Hematopoietic multipotent progenitor cell treated with erythropoietin and hydrocortisone succinate and interleukin-3 and kit ligand, for 17 days (in vitro differentiated cells): ENCODE measurements around the gene PLA2G4F.

Experiments
- DNase-seq: peaks from one replicate; pipeline ENCODE4 v3.0.0-alpha.2; 2015; ENCODE audit warnings: low spot score

PLA2G4F gene

GRCh38 chr15:42165106-42165505, 8.7 kb upstream of the PLA2G4F start:
- no peak for DNase-seq

- no peak for DNase-seq
Measured at GRCh38 chr15:42163947-42164550, 7.6 kb upstream of the PLA2G4F start.

GRCh38 chr15:42163291-42163690, 6.9 kb upstream of the PLA2G4F start:
- no peak for DNase-seq

GRCh38 chr15:42160136-42160535, 3.7 kb upstream of the PLA2G4F start:
- no peak for DNase-seq

DNA sequence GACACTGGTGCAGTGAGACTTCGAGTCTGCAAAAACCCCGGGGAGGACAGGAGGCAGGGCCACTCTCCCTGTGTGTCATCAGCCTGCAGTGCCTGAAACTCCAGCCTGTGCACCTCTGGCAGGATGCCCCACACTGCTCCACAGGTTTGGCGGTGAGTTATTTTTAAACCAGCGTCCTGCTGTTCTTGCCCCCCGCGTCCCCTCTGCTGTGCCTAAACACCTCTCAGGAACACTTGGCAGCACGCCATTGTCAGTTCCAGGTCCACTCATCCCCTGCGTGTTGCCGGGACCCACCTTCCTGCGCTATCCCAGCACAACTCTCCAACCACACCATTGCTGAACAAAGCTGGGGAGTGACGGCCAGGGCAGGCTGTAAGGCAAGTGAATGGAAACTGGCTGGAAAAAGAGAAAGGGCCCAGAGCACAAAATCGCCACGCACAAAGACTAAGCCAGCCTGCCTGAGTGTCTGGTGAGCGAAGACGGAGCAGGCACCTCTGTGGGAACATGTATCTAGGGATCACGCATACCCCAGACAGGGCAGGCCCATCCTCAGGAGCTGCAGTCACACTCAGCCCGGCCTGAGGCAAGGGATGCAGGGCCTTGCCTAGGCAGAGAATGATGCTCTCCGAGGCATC, 3.1 kb upstream of the PLA2G4F start:
- DNase-seq = no peak

GRCh38 chr15:42158941-42159340, 2.5 kb upstream of the PLA2G4F start:
- no peak for DNase-seq

DNA sequence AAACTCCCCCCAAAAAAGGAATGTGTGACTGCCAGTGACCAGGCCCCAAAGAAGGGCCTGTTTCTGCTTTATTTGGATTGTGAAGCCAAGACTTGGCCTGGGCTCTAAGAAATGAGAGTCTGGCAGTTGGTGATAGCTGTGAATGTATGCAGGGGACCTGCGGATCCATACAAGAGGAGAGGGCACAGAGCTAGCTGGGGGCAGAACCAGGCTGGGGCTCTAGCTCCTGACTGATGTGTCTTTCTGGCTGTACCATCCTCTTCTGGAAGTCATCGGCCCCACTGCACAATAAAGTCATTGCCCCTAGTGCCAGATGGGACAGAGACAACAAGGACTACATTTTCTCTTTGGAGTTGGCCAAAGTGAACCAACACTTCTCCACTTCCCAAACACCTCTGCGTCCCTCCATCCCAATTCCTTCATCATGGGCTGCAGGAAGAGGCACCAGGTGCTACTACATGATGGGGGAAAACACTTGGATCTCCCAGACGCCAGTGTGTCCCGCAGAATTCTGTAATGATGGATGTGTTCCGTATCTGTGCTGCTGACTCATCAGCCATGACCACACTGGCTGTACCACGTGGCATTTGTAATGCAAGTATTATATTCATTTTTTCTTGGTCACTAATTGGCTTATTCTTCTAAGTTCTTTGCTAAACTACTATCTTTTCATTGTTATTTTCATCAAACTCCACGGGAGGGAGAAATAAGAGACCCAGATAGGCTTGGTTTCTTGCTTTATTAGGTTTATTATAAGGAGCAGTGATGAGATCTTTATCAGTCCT, 1.7 kb upstream of the PLA2G4F start:
- no peak for DNase-seq

GRCh38 chr15:42157381-42157780, 945 bp upstream of the PLA2G4F start:
- no peak for DNase-seq

DNA sequence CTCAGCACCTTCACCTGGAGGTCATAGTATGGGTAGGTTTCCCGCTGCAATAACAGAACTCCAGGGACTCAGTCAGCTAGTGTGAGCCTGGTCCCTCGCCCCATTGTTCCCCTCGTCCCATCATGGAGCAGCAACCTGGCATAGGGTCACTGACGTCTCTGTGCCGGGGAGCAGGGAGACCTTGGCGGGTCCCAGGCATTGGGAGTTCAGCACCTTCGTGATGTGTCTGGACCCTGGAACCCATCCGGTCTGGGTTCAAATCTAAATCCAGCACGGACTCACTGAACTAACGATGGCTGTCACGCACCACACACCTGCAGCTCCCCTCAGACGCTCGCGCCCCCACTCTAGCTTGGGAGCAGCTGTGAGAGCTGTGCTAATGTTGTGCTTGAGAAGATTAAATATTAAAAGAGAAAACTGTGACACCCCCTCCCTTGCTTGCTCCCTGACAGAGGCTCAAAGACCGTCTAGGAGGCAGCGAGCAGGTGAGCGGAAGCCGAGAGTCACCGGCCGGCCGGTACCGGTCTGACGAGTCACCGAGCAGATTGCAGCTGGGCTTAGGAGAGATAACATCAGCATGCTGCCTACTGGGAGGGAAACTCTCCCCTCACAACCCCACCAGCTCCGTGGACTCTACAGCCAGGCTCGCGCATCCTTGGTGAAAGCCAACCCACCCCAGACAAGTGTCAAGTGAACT, 742 bp downstream of the PLA2G4F start:
- DNase-seq = no peak

GRCh38 chr15:42154956-42155355, 1.5 kb downstream of the PLA2G4F start:
- no peak for DNase-seq

DNA sequence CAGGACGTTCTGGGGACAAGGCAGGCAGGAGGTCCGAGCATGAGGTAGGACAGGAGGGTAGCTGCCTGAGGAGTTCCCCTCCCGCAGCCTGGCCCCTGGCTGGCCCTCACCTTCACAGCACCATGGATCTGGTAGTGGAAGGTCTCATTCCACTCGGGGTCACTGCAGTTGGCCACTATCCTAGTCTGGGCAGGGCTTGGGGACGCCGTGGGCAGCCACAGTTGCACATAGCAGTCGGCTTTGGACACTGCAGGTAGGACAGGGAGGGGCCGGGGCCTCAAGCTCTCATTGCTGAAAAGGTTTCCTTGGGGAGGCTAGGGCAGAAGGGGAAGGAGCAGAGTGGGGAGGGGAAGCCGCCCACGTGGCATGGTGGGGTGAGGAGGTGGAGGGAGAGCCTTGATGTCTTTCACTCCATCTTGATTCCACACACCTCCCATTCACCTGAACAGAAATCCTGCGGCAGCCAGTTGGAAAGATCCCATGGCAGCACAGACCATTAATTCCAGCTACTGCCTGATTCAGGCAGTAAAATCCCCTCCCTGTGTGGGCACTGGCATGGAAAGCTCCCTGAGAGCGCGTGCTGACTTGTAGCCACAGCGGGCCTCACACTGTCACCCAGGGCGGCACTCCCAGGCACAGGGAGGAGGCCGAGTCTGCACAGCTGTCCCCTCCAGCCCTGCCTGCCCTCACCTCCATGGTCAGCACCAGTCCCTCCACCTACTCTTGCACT, 2.1 kb downstream of the PLA2G4F start:
- no peak for DNase-seq

GRCh38 chr15:42153874-42154211, 2.6 kb downstream of the PLA2G4F start:
- no peak for DNase-seq

DNA sequence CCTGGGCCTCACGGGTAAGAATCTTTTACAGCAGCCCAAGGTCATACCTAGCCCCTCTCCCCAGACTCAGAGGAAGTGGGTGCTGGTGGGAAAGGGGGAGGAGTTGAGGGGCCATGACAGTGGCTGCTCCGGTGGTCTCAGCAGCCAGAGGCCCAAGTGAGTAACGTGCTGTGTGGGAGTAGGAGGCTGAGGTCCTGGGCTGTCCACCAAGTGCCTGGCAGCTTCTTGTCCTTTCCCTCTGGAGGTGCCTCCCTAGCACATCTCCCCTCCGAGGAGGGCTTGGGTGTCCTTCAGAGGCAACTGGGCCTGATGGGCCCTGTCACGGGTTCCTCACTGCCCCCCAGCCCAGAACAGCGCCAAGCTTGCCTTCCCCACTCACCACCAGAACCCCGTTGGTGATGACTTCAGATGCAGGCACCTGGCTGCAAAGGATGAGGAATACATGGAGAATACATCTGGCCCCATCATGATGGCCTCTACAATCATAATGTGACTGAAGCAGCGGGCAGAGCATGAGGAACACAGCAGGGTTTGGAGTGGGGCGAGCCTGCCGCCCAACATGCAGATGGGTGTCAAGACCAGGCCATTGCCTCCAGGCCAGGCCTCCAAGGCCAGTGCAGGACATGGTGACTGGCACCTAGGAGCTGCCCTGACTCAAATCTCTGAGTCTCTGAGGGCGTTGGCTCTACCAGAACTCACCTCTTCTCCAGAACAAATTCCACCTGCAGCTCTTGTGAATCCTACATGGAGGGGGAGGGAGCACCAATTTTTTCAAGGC, 3.3 kb downstream of the PLA2G4F start:
- DNase-seq = no peak

DNA sequence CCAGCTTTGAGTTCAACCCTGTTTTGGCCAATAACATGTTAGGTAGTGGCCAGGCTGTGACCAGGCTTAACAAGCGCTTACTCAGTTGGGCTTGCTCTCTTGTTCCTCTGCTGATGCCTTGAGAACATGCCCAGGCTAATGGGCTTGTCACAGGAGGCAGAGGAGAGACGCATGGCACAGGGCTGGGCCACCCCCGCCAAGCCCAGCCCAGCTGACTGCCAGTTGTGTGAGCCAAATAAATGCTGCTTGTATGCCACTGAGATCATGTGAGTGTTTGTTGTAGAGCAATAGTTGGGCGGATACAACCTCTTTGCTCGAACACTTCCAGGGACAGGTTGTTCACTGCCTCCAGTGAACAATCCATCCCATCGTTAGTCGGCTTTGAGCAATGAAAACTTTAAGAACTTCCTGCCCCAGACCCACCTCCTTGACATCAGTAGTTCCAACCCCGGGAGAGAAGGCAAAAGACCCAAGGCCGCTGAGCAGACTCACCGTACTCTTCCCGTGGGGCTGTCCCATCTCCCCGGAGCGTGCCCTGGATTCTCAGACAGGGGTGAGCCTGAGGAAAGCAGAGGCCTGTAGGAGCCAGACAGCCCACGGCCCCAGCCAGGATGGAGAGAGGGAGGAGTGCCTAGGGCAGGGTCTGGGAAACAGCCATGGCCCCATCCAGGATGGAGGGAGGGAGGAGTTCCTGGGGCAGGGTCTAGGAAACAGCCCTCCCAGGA, 4.1 kb downstream of the PLA2G4F start:
- no peak for DNase-seq

GRCh38 chr15:42151736-42152135, 4.7 kb downstream of the PLA2G4F start:
- no peak for DNase-seq

DNA sequence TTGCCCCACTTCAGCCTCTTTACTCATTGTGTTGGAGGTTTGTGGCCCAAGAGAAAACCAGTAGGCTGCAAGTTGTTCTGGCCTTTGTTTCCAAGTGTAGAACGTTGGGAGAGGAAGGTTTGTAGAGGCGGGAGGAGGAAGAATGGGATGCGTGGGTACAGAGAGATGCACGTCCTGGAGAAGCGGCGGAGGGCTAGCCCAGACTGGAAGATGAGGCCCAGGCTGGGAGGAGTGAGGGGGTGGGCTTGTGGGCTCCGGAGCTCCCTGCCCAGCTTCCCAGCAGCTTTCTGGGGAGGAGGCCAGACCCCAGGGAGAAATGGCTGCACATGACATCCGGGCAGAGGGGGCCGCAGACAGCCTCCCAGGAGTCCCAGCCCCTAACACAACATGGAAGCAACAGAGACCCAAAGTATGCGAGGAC, 5.3 kb downstream of the PLA2G4F start:
- DNase-seq = no peak

- DNase-seq = no peak
Measured at GRCh38 chr15:42150219-42150970, 6.0 kb downstream of the PLA2G4F start.

- DNase-seq = no peak
Measured at GRCh38 chr15:42149493-42150218, 6.8 kb downstream of the PLA2G4F start.

DNA sequence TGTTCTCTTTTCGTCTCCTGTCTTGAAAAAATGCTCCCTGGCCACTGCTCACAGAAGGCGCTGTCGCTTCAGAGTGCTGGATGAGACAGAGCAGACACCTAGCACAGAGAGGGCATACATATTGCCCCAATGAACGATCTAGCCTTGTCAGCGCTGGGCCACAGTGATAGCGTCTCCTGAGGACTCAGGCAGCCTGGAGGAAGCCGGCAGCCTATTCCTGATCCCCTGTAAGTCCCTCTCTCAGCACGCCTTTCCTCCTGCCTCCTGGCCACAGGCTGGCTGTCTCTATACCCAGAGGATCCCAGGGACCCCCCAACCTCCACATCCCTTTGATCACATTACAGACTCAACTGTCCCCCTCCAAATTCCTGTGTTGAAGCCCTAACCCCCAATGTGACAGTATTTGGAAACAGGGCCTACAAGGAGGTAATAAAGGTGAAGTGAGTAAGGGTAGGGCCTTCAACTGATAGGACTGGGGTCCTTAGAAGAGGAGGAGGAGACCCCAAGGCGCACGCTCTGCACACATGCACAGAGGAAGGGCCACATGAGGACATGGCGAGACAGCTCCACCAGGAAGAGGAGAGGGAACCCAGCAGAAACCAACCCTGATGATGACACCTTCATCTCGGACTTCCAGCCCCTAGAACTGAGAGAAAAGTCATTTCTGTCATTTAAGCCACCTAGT, 7.5 kb downstream of the PLA2G4F start:
- DNase-seq = no peak
